GM12873 (cell line): ENCODE results near the gene UAP1L1.

Experiments used
- TF ChIP-seq, protein P1 (sequence below): IDR thresholded peaks from 2 replicates; pipeline ENCODE4 v1.5.1; 2012; ENCODE audit warnings: low read depth, mild to moderate bottlenecking, moderate library complexity, low read length, control low read depth; ENCODE audit not compliant: insufficient read depth; ENCODE audit errors: missing control alignments

The UAP1L1 gene

GRCh38 chr9:137077758-137078693, 709 bp downstream of the UAP1L1 start:
- TF ChIP-seq, protein P1, sequence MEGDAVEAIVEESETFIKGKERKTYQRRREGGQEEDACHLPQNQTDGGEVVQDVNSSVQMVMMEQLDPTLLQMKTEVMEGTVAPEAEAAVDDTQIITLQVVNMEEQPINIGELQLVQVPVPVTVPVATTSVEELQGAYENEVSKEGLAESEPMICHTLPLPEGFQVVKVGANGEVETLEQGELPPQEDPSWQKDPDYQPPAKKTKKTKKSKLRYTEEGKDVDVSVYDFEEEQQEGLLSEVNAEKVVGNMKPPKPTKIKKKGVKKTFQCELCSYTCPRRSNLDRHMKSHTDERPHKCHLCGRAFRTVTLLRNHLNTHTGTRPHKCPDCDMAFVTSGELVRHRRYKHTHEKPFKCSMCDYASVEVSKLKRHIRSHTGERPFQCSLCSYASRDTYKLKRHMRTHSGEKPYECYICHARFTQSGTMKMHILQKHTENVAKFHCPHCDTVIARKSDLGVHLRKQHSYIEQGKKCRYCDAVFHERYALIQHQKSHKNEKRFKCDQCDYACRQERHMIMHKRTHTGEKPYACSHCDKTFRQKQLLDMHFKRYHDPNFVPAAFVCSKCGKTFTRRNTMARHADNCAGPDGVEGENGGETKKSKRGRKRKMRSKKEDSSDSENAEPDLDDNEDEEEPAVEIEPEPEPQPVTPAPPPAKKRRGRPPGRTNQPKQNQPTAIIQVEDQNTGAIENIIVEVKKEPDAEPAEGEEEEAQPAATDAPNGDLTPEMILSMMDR, result no peak

DNA sequence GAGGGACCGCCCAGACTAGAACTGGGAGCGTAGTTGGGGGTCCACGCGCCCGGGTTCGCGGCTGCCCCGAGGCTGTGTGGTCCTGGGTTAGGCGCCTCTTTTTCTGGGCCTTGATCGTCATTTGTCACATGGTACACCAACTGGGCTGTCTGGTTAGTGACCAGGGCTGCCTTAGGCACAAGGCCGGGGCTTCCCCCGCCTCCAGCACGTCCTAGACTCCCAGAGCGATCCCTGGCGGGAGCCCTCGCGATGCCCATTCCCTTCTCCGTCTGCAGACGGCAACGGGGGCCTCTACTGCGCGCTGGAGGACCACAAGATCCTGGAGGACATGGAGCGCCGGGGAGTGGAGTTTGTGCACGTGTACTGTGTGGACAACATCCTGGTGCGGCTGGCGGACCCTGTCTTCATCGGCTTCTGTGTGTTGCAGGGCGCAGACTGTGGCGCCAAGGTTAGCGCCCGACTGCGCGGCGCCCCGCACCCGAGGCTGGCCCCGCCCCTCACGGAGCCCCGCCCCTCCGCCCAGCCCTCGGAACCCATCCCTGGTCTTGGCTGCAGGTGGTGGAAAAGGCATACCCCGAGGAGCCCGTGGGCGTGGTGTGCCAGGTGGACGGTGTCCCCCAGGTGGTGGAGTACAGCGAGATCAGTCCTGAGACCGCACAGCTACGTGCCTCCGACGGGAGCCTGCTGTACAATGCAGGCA, 1.5 kb downstream of the UAP1L1 start:
- TF ChIP-seq, protein P1, result no peak

- TF ChIP-seq, protein P1, result no peak
Measured at GRCh38 chr9:137079401-137079787, 2.1 kb downstream of the UAP1L1 start.

GRCh38 chr9:137080260-137081122, 3.2 kb downstream of the UAP1L1 start:
- TF ChIP-seq, protein P1, result no peak

DNA sequence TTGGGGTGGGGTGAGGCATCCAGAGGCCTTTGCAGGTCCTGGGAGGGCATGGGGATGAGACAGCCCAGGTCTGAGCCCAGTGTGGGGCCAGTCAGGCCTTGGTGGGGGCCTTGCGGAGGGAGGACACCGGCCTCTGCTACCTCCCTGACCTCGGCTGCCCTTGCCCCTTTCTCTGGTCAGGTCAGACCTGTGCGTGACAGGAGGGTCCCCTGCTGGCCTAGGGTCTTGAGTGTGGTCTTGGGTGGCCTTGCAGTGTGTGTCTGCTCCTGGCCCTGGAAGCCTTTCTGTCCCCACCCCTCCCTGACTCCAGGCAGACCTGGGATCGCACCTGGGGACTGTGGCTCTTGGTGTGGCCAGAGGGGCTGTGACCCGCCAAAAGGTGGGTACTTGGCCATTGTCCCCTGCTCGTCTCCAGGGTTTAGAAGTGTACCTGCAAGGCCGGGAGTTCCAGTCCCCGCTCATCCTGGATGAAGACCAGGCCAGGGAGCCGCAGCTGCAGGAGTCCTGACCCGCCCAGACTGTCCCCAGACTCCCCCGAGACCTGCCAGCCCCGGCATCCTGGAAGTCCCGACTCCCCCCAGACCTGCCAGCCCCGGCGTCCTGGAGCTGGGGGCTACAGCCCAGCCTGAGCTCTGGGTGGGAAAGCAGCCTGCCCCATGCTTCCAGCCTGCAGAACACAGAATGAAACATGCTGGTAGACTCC, 5.1 kb downstream of the UAP1L1 start:
- TF ChIP-seq, protein P1, result no peak

DNA sequence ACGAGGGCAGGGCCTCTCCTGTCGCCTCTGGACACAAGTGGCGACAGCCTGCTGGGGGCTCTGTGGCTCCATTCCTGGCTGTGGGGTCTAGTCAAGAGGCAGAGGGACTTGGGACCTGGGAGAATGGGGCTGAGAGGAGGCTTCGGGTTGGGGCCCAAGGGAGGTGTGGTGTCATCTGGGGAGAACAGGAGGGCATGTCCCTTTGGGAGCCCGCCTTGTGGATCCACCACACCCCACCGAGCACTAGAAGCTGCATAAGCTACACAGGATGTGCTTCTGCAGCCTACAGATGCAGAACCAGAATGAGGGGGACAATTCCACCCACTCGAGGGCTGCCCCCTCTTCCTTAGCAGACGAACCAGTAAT, 5.6 kb downstream of the UAP1L1 start:
- TF ChIP-seq, protein P1, result no peak
